SK-N-MC (cell line): ENCODE measurements around the gene MPC1.

ENCODE experiments used
- EZH2 ChIP-seq: fragments of 200-600 bp; sonication (generic); IDR thresholded peaks from one replicate; pipeline ENCODE4 v1.6.1; 2017; ENCODE audit warnings: antibody characterized with exemption
- POLR2AphosphoS5 ChIP-seq: IDR thresholded peaks from 2 replicates; pipeline ENCODE4 v1.6.1; 2012; ENCODE audit warnings: mild to moderate bottlenecking, low read depth, low read length, borderline replicate concordance

DNA sequence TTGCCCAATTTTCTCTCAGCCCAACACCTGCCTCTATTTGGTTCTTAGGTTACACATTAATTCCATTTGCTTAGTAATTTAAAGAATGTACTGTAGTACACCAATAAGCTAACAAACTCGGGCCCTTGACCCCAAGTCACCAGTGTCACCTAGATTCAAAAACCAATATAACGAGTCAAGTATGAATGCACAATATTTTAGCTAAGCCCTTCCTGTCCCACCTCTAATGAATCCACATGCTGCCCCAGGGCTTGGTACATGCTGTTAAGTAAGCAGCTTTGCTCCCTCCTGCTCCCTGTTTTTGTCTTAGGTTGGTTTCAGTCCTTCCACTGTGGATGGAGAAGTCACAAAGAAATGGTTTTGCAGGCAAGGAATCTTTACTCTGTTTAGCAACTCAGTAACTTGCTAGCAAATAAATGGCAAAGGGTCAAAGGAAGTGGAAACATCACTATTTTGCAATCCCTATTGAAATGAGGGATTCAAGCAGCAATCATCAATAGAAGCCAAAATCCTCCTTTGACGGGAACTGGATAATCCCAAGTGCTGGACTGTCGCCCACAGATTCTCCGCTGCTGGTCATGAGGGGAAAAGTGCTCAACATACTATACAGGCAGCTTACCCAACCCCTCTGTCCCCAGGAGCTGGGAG is 5.0 kb upstream of the MPC1 start:
- TF ChIP-seq POLR2AphosphoS5, result no peak
- no peak for TF ChIP-seq EZH2
